Measurements from ENCODE around the gene SGK1. TPM values are rescaled to one million over a fixed set of nuclear protein-coding genes. Genes with fewer than 3 reads are reported as not detected.

Gene SGK1
- total and polyA plus RNA-seq, 3 donors from 2014 or later = 91.3 to 208 (median 154) TPM

GRCh38 chr6:134343066-134343465, 25.2 kb upstream of the SGK1 start:
- Histone ChIP-seq H3K36me3 (ENCODE audit: low read depth, missing control alignments) (no peaks in the 10 kb centered on the region), H3K4me1 (no peaks in the 10 kb centered on the region), H3K9me3 (no peaks in the 10 kb centered on the region), H3K27ac (no peak overlapping the region), H3K27me3 (no peaks in the 10 kb centered on the region), H3K4me3 (no peak overlapping the region)
- 86 to 89% methylated on average over 6 of the region's 6 CpGs for WGBS, 2 donors
- DNase-seq = no peak
- intact Hi-C loops (cut with DNase I; ENCODE audit: low total_unique reads) = no loop called here
- TF ChIP-seq, protein P1, sequence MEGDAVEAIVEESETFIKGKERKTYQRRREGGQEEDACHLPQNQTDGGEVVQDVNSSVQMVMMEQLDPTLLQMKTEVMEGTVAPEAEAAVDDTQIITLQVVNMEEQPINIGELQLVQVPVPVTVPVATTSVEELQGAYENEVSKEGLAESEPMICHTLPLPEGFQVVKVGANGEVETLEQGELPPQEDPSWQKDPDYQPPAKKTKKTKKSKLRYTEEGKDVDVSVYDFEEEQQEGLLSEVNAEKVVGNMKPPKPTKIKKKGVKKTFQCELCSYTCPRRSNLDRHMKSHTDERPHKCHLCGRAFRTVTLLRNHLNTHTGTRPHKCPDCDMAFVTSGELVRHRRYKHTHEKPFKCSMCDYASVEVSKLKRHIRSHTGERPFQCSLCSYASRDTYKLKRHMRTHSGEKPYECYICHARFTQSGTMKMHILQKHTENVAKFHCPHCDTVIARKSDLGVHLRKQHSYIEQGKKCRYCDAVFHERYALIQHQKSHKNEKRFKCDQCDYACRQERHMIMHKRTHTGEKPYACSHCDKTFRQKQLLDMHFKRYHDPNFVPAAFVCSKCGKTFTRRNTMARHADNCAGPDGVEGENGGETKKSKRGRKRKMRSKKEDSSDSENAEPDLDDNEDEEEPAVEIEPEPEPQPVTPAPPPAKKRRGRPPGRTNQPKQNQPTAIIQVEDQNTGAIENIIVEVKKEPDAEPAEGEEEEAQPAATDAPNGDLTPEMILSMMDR (IDR thresholded peaks at IDR 0.05) = no peak
- no peak for TF ChIP-seq POLR2A (IDR thresholded peaks at IDR 0.05)

DNA sequence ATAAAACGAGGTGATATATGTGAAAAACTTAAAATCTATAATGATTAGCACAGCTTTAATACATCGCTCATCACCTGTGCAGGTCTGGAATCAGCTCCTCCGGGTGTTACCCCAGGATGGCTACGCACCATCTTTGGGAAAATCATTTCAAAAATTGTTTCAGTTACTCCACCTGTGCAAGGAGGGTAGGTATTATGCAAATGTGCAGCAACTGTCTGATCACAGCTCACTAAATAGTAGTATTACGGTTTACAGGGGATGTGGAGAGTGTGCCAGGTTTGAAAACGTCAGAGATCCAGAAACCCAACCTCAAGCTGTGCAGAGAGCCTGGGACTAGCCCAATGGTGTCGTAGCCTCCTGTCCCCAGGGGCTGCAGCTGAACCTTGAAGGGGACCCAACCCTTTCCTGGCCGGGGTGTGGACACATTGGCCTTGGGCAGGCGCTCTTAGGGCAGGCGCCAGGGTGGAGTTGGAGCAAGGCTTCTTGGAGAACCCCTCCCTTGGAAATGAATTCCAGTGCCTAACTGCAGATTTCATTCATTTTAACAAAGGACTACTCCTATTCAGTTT, 24.2 kb upstream of the SGK1 start:
- DNase-seq = peak; percentile 30
- no peaks in the 10 kb centered on the region for H3K4me1 ChIP-seq
- H3K36me3 ChIP-seq (ENCODE audit: low read depth, missing control alignments) = no peaks in the 10 kb centered on the region
- H3K9me3 ChIP-seq = no peaks in the 10 kb centered on the region
- H3K27ac ChIP-seq = no peak overlapping the region
- intact Hi-C loops (cut with DNase I; ENCODE audit: low total_unique reads) = no loop called here
- H3K4me3 ChIP-seq = no peak overlapping the region
- 78 to 89% methylated on average over 10 of the region's 10 CpGs for WGBS, 2 donors
- TF ChIP-seq POLR2A (IDR thresholded peaks at IDR 0.05) = no peak
- TF ChIP-seq, protein P1 (IDR thresholded peaks at IDR 0.05) = no peak
- H3K27me3 ChIP-seq = no peaks in the 10 kb centered on the region

DNA sequence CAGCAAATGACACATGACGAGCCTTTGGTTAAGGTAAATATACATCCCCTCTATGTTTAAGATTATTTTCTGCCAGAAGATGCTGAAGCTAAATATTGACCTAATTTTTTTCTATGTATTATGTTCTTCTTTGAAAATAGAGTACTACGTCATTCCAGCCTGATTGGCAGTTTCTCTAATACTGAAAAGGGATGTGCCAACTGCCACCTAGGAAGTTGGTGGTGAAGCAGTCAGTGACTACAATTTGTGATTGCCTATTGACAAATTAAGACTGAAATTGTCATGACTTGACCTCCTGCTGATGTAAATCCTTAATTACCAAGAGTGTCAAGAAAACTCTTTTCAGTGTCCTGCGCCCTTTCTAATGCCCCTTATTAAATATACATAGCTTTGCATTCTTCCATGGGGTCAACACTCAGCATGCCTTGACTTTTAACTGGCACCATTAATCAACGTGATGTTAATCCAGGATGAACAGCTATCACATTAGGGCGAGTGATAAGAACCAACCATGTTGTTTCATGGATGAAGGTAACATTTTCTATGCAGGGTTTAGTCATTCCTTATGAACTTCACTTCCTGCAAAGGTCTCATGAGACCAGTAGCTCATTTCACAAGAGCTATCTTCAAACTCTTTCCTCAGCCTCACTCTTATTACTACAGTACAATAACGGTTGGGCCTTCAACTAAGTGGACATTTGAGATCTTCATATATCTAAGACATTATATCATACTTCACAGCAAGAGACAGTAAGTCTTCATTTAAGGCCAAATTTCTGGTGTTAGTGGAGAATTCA, 22.5 kb upstream of the SGK1 start:
- H3K27ac ChIP-seq = no peak overlapping the region
- H3K4me3 ChIP-seq = no peak overlapping the region
- TF ChIP-seq, protein P1 (IDR thresholded peaks at IDR 0.05) = no peak
- TF ChIP-seq POLR2A (IDR thresholded peaks at IDR 0.05) = no peak
- H3K36me3 ChIP-seq (ENCODE audit: low read depth, missing control alignments) = no peaks in the 10 kb centered on the region
- 88 to 93% methylated on average over 6 of the region's 6 CpGs for WGBS, 2 donors
- no peaks in the 10 kb centered on the region for H3K4me1 ChIP-seq
- intact Hi-C loops (cut with DNase I; ENCODE audit: low total_unique reads) = no loop called here
- no peaks in the 10 kb centered on the region for H3K9me3 ChIP-seq
- no peaks in the 10 kb centered on the region for H3K27me3 ChIP-seq
- DNase-seq = no peak

DNA sequence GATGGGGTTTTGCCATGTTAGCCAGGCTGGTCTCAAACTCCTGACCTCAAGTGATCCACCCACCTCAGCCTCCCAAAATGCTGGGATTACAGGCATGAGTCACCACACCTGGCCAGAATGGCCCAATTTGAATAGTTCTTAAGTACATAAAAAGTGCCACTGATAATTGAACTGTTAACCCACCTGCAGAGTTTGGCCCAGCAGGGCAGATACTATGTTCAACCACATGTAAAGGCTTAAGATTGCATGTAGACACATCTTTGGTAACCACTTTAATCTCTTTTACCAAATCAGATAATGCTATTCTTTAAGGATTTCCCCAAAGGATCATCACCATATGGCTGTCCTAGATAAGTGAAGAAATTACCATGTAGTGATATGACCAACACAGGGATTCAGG, 21.3 kb upstream of the SGK1 start:
- no peak for DNase-seq
- Histone ChIP-seq H3K9me3 (no peaks in the 10 kb centered on the region), H3K27ac (no peak overlapping the region), H3K27me3 (no peaks in the 10 kb centered on the region), H3K4me3 (no peak overlapping the region), H3K4me1 (no peaks in the 10 kb centered on the region), H3K36me3 (ENCODE audit: low read depth, missing control alignments) (no peaks in the 10 kb centered on the region)
- intact Hi-C loops (cut with DNase I; ENCODE audit: low total_unique reads) = no loop called here
- TF ChIP-seq, protein P1 (IDR thresholded peaks at IDR 0.05) = no peak
- no peak for TF ChIP-seq POLR2A (IDR thresholded peaks at IDR 0.05)

GRCh38 chr6:134331256-134331655, 13.3 kb upstream of the SGK1 start:
- intact Hi-C loops (cut with DNase I; ENCODE audit: low total_unique reads) = no loop called here
- no peak overlapping the region for H3K4me3 ChIP-seq
- no peak for DNase-seq
- no peaks in the 10 kb centered on the region for H3K27me3 ChIP-seq
- WGBS, 2 donors = 93 to 97% methylated on average over 2 of the region's 2 CpGs
- TF ChIP-seq POLR2A (IDR thresholded peaks at IDR 0.05) = no peak
- TF ChIP-seq, protein P1 (IDR thresholded peaks at IDR 0.05) = no peak
- no peaks in the 10 kb centered on the region for H3K4me1 ChIP-seq
- no peak overlapping the region for H3K27ac ChIP-seq
- H3K9me3 ChIP-seq = no peaks in the 10 kb centered on the region
- no peaks in the 10 kb centered on the region for H3K36me3 ChIP-seq (ENCODE audit: low read depth, missing control alignments)

All from testis (tissue), 3 donors.